ENCODE results near the gene AXDND1. TPM values are rescaled to one million over a fixed set of nuclear protein-coding genes. Genes with fewer than 3 reads are reported as not detected.

The AXDND1 gene
- total RNA-seq, 1 experiment from 2014 or later = 0.48 TPM

GRCh38 chr1:179576509-179576908, 210.7 kb downstream of the AXDND1 start:
- H4K5ac ChIP-seq (ENCODE audit: insufficient read length, low read depth, low read length) = no peak overlapping the region
- Mint-ChIP-seq H3K9me3 (peaks cover 4% of the 10 kb centered on the region in 2 experiments; a peak in 4 of 5 replicates), H3K4me1 (peaks cover 9 to 15% of the 10 kb centered on the region in 2 experiments), H3K27ac (no peak overlapping the region), H3K4me3 (peak overlapping the region; percentile 57 to 80; a peak in 4 of 5 replicates), H3K27me3 (ENCODE audit: low read depth) (peaks cover 56% of the 10 kb centered on the region), H3K36me3 (ENCODE audit: insufficient read depth in 1 of 3, low read depth in 3 of 3) (peaks cover 3 to 4% (median 3%) of the 10 kb centered on the region in 3 experiments; a peak in 3 of 7 replicates)
- H2BK5ac ChIP-seq (ENCODE audit: insufficient read length, low read length) = no peak overlapping the region
- TF ChIP-seq, protein P1, sequence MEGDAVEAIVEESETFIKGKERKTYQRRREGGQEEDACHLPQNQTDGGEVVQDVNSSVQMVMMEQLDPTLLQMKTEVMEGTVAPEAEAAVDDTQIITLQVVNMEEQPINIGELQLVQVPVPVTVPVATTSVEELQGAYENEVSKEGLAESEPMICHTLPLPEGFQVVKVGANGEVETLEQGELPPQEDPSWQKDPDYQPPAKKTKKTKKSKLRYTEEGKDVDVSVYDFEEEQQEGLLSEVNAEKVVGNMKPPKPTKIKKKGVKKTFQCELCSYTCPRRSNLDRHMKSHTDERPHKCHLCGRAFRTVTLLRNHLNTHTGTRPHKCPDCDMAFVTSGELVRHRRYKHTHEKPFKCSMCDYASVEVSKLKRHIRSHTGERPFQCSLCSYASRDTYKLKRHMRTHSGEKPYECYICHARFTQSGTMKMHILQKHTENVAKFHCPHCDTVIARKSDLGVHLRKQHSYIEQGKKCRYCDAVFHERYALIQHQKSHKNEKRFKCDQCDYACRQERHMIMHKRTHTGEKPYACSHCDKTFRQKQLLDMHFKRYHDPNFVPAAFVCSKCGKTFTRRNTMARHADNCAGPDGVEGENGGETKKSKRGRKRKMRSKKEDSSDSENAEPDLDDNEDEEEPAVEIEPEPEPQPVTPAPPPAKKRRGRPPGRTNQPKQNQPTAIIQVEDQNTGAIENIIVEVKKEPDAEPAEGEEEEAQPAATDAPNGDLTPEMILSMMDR (conservative IDR thresholded peaks at IDR 0.05) = no peak
- no peak overlapping the region for H3K9ac ChIP-seq (ENCODE audit: extremely low read depth, insufficient read length, low read length)
- no peak overlapping the region for H2BK12ac ChIP-seq (ENCODE audit: insufficient read length, low read depth, low read length)
- H2AFZ ChIP-seq (ENCODE audit: low read length) = no peak overlapping the region
- no peaks in the 10 kb centered on the region for H3K9me3 ChIP-seq (ENCODE audit: control insufficient read depth, low read depth, low read length)
- no peak overlapping the region for H4K91ac ChIP-seq (ENCODE audit: insufficient read length, low read depth, low read length)
- H3K79me1 ChIP-seq (ENCODE audit: insufficient read depth, low read depth, low read length, poor library complexity, severe bottlenecking) = no peaks in the 10 kb centered on the region
- no peak overlapping the region for H3K14ac ChIP-seq (ENCODE audit: insufficient read depth, low read length)
- H3K18ac ChIP-seq (ENCODE audit: insufficient read length, low read depth, low read length) = no peak overlapping the region
- no peak overlapping the region for H2BK15ac ChIP-seq (ENCODE audit: low read depth, low read length)
- DNase-seq = no peak
- no peaks in the 10 kb centered on the region for H4K20me1 ChIP-seq (ENCODE audit: control insufficient read depth, insufficient read depth, insufficient read length)
- no peak overlapping the region for H3K23ac ChIP-seq (ENCODE audit: insufficient read length, low read depth, low read length)
- H3K4ac ChIP-seq (ENCODE audit: low read depth, low read length) = no peak overlapping the region
- no peak overlapping the region for H3K27ac ChIP-seq (ENCODE audit: insufficient read length, low read depth, low read length)
- WGBS (ENCODE audit: extremely low coverage, insufficient read length, low lambda C conversion rate) = no CpG with 5 or more reads among the region's 5 CpGs
- no peak overlapping the region for H3K4me2 ChIP-seq (ENCODE audit: insufficient read depth, insufficient read length, low read length)
- H3K4me1 ChIP-seq (ENCODE audit: insufficient read depth, low read length) = no peaks in the 10 kb centered on the region
- H2BK120ac ChIP-seq (ENCODE audit: low read depth, low read length, poor library complexity, severe bottlenecking) = no peak overlapping the region
- no peak overlapping the region for H4K8ac ChIP-seq (replicated peaks; ENCODE audit: insufficient read length, low read depth, low read length)
- no peak overlapping the region for H3T11ph ChIP-seq (ENCODE audit: low read length)
- H3K79me2 ChIP-seq (ENCODE audit: insufficient read depth, low read length) = no peaks in the 10 kb centered on the region
- H3K23me2 ChIP-seq (ENCODE audit: insufficient read length, low read depth, low read length, poor library complexity, severe bottlenecking) = no peaks in the 10 kb centered on the region
- H3K56ac ChIP-seq (ENCODE audit: insufficient read length, low read depth, low read length) = no peak overlapping the region
- no peak overlapping the region for H2AK5ac ChIP-seq (ENCODE audit: insufficient read length, low read length)
- peaks cover 18% of the 10 kb centered on the region for H3K27me3 ChIP-seq (ENCODE audit: insufficient read depth, low read length)
- H2BK20ac ChIP-seq (ENCODE audit: low read depth, low read length, poor library complexity, severe bottlenecking) = no peak overlapping the region
